NB4 (cell line): ENCODE data around the gene PANK4.

Experiments used
- DNase-seq: peaks from one replicate; pipeline ENCODE4 v3.0.0; 2010; ENCODE audit warnings: low read depth
- H3K4me3 ChIP-seq: one replicate; pipeline ENCODE4 v1.5.1; 2011; ENCODE audit warnings: mild to moderate bottlenecking, low read depth, low read length, moderate library complexity
- CTCF ChIP-seq: IDR thresholded peaks from one replicate; pipeline ENCODE4 v1.5.1; 2012; ENCODE audit warnings: low read depth, low read length
- MYC ChIP-seq: IDR thresholded peaks from 2 replicates; pipeline ENCODE4 v1.6.1; 2011; ENCODE audit warnings: low read depth, low read length
- POLR2A ChIP-seq: IDR thresholded peaks from 2 replicates; pipeline ENCODE4 v1.6.1; 2011; ENCODE audit warnings: mild to moderate bottlenecking; ENCODE audit not compliant: insufficient read length; ENCODE audit errors: extremely low read depth
- TF ChIP-seq, protein P1 (sequence below): IDR thresholded peaks from 2 replicates; pipeline ENCODE4 v1.6.1; 2011; ENCODE audit warnings: low read depth, low read length

The PANK4 gene

DNA sequence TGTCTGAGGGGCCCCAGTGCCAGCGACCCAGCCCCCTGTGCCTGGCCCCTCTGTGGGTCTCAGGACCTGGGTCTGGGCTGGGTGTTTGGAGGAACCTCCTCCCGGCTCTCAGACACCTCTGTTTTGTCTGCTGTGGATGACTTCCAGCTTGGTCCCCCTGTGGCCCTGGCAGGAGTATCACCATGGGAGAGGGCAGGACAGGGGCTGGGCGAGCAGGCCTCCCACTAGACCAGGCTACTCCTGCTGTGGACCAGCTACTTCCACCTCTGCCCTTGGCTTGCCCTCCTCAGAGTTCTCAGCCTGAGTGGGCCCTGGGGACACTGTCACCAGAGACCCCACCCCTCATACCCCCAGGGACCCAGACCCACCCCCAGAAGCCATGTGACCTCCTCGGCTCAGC, 28.5 kb downstream of the PANK4 start:
- TF ChIP-seq CTCF = no peak
- no peak for TF ChIP-seq MYC
- no peak for TF ChIP-seq POLR2A
- TF ChIP-seq, protein P1, sequence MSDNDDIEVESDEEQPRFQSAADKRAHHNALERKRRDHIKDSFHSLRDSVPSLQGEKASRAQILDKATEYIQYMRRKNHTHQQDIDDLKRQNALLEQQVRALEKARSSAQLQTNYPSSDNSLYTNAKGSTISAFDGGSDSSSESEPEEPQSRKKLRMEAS = no peak
- no peak overlapping the region for H3K4me3 ChIP-seq
- no peak for DNase-seq

- TF ChIP-seq POLR2A (no peak), MYC (no peak), CTCF (no peak)
- TF ChIP-seq, protein P1 = no peak
- DNase-seq = no peak
- no peak overlapping the region for H3K4me3 ChIP-seq
Measured at GRCh38 chr1:2496746-2497145, 29.6 kb downstream of the PANK4 start.

DNA sequence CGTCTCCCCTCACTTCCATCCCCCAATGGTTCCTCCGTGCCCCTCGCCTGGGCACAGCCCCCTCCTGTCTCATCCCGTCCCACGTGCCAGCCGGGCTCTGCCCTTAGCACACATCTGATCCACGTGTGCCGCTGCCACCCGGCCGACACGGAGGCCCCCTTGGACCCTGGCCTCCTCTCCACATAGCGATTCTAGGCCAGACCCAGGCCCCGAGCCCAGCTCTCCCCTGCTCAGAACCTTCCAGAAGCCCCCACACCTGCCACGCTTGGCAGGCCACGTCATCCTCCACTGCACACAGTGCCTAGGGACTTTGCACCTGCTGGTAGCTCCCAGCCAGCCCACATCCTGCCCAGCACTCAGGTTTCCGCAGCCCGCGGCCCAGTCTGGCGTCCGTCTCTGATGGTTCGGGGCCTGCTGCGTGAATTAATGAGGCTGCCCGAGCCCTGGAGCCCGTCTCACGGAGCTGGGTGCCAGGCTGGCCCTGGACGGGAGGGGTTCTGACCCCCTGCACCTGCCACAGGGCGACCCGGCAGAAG, 30.2 kb downstream of the PANK4 start:
- no peak for TF ChIP-seq CTCF
- TF ChIP-seq, protein P1 = no peak
- TF ChIP-seq MYC = no peak
- no peak overlapping the region for H3K4me3 ChIP-seq
- DNase-seq = no peak

DNA sequence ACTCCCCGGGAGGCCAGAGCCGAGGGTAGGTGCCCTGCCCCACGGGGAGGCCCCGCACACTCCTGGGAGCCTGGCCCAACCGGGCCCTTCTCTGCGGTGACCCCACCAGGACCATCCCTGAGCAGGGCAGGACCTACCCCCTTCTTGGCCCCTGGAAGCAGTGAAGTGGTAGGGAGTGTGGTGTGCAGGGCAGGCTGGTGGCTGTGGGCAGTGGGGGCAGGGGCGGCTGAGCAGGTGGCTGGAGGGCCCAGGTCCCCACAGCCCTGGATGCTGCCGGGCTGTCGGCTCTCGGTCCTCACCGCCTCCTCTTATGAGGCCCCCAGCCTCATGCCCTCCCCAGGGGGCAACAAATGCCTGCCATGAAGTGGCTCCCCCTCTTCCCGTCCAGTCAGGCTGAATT, 30.9 kb downstream of the PANK4 start:
- DNase-seq = no peak
- H3K4me3 ChIP-seq = no peak overlapping the region
- TF ChIP-seq MYC = no peak
- TF ChIP-seq POLR2A = no peak
- TF ChIP-seq, protein P1 = no peak
- TF ChIP-seq CTCF = no peak

GRCh38 chr1:2495026-2495425, 31.4 kb downstream of the PANK4 start:
- DNase-seq = no peak
- H3K4me3 ChIP-seq = no peak overlapping the region
- TF ChIP-seq MYC = no peak
- TF ChIP-seq, protein P1 = no peak
- TF ChIP-seq CTCF = no peak
- TF ChIP-seq POLR2A = no peak

DNA sequence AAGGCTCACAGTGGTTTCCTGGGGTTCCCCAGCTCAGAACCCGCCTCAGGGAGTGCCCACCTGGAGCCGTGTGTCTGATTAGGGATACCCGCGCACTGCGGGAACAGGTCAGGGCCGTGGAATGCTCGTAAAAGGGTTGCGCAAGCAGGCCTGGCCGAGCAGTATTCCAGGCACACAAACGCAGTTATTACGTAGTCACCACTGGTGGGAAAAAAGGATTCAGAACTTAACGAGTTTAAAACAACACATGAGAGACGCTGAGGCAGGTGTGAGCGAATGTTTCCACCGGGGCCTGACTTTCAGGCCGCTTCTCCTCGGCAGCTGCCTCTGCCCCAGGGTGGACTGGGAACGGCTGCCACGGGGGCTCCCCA, 32.1 kb downstream of the PANK4 start:
- TF ChIP-seq MYC (no peak), CTCF (no peak), POLR2A (no peak)
- TF ChIP-seq, protein P1 = no peak

More for the DNA sequence above, 32.1 kb downstream of the PANK4 start:
- H3K4me3 ChIP-seq = no peak overlapping the region
- peak; percentile 17 for DNase-seq
